NCI-H146 (cell line): Measurements from ENCODE around the gene NDUFS8.
A peak's percentile ranks its signal among the peaks of the same experiment; 100 is the strongest.

Source experiments
- DNase-seq: peaks from one replicate; lab custom pipeline; 2025; lab: John Stamatoyannopoulos, UW

Gene NDUFS8

DNA sequence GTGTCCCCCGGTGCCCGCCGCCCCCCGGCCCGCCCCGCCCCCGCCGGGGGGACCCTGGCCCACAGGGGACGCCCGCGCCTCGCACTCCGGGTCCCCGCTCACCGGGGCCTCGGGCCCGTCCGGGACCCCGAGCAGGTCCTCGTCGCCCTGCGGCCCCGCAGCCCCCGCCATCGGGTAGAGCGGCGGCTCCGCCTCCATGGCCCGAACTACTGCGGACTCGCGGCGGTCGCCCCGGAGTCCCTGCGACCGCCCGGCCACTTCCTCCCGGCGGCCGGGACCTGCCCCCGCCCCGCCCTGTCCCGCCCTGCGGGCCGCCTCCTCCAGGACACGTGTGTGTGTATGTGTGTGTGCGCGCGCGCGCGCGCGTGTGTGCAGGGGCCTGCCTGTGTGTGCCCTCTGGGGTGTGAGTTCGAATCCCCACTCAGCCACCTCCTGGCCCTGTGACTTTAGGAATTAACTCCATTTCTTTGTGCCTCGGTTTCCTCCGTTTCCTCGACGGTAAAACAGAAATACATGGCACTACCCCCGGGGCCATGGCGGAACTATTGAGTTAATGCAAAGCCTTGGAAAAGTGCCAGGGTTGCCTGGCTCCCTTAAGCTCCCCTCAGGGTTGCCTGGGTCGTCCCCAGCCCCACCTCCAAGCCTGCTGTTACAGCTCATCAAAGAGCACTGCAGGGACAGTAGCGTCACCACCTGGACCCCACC, 26.5 kb upstream of the NDUFS8 start, which contains the start of gene UNC93B1:
TSS of gene UNC93B1 (minus strand) at position 252 of the 705 bp plus-strand sequence. CDS start at position 198, 54 bp downstream.
- DNase-seq = peak; percentile 87

- peak; percentile 82 for DNase-seq
Observed at GRCh38 chr11:68004551-68005335, 25.7 kb upstream of the NDUFS8 start.

DNA sequence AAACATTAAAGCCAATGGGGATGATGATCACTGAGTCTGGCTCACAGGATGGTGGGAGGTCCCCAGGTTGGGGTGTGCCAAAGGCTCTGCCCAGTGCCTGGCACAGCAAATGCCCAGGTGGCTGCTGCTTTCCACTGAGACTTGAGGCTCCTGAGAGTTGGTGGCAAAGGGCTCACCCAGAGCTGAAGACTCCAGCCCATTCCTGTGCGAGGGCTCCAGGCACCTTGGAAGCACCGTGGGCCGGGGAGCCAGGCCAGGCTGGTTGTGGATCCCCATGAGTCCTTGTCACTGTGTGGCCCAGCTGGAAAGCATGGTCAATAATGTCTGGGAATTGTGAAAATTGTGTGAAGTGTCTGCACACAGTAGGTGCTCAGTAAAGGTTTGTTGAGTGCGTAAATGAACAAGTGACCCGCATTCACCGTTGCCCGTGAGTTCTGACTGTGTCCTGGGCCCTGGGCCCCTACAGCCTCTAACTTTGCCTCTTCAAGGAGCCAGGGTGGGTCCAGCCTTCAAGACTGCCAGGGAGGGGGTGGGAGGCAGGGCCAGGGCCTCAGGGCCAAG, 23.8 kb upstream of the NDUFS8 start:
- no peak for DNase-seq

GRCh38 chr11:68007498-68008380, 22.7 kb upstream of the NDUFS8 start:
- no peak for DNase-seq

- peak; percentile 56 for DNase-seq
Observed at GRCh38 chr11:68008381-68009337, 21.8 kb upstream of the NDUFS8 start.

- DNase-seq = no peak
Observed at GRCh38 chr11:68009391-68010089, 20.9 kb upstream of the NDUFS8 start.

- DNase-seq = no peak
Observed at GRCh38 chr11:68010090-68011041, 20.1 kb upstream of the NDUFS8 start, which contains the start of gene ALDH3B1. Gene ALDH3B1, plus strand, starts transcription at chr11:68010327. Its CDS starts 4,971 bp downstream, at chr11:68015298.

DNA sequence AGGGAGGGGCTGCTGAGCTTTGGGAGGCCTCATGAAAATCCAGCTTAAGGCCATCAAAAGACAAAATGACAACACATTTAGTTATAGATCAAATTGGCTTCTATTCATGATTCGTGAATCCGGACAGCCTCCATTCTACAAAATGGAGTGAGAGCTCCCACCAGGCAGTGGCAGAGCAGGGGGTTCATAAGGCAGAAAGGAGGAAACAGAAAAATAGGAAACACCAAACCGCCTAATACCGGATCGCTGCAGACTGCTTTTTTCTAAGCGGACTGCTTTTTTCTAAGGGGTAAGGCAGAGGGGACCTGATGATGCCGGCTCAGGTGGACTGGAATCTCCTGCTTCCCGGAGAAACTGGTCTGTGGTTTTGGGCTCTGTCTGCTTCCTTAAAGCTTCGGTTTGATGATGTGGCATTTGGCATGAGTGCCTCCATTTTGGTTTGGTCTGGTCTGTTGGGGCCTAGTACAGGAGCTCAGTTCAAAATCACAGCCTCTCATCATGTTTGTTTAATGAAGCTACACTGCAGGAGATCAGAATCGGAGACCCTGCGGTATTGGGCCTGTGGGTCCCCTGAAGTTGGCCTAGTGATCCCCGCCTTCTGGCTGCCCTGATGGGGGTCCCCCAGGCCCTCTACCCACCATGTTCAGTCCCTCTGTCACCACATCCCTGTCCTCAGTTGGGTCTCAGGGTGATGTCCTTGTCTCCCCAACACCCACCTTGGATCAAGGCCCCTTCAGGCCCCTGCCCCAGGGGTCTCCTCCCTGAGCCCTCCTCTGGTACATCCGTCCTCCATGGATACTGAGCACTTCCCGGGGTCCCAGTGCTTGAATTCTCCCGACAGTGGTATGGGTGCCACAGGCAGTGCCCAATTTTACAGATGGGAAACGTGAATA, 19.2 kb upstream of the NDUFS8 start:
- DNase-seq = no peak

GRCh38 chr11:68012044-68012842, 18.2 kb upstream of the NDUFS8 start:
- no peak for DNase-seq

DNA sequence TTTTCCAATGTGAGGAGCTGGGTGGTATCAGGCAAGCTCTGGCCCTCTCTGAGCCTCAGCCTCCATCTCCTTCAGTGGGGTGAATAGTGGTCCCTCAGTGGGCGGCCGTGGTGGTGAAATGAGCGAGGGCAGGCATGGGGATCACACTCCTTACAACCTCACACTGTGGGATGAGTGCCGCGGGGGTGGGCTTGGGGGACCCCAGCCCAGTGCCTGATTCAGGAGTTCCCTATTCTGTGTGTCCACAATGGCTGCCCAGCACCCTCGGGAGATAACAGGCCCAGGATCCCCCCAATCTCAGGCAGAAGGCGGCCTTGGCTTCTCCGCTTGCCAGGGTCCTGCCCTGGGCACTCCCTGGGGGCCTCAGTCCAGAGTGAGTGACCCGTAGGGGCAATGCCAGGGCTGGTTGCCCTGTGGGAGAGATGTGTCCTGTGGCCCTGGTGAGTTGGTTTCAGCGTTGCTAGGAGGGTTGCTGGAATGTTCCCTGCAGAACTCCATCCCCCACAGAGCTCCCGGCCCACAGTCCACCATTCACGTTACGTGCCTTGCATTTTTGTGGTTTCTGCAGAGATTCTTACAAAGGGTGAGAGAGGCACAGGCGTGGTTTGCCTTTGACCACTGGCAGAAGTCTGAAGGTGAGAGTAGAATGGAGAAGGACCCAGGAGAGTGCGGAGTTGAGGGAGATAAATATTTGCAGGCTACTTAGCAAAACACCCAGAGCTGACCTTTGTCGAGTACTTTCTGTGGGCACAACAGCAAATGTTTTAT, 17.5 kb upstream of the NDUFS8 start:
- DNase-seq = no peak

DNA sequence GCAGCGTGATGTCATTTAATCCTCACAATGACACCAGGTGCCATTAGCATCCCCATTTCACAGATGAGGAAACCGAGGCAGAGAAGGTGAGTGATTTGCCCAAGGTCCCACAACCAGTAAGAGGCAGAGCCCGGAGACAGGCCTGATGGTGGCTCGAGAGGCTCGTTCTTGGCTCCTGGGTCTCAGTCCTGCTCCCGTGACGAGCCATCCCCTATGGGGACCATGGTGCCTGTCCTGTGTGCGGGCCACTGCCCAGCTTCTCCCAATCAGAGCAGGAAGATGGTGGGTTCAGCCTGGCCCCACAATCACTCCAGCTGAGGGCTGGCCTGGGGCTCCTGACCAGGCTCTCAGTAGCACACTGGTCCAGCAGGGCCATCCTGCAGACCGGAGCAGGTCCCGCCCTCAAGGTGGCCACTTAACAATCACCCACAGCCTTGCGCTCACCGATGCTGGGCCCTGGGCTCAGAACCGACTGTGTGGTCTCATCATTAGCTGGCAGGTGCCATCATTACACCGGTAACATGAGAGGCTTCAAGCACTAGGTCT, 16.8 kb upstream of the NDUFS8 start:
- DNase-seq = no peak

GRCh38 chr11:68014157-68014946, 16.1 kb upstream of the NDUFS8 start:
- no peak for DNase-seq

DNA sequence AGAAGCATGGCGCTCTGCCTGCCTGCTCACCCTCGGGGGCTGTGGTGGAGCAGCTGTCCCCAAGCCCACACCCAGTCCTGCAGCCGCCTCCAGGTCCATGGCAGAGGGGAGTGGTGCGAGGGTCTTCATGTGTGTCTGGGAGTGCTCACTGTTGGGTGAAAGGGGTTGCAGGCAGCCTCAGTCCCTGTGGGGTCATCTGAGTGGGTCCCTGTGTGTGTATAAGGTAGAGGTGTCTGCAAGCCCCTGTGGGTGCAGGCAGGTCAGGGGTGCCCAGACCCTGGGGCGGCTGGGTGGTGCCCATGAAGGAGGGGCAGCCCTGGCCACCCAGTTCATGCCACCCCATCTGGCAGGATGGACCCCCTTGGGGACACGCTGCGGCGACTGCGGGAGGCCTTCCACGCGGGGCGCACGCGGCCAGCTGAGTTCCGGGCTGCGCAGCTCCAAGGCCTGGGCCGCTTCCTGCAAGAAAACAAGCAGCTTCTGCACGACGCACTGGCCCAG, 15.5 kb upstream of the NDUFS8 start:
- DNase-seq = no peak

- no peak for DNase-seq
Observed at GRCh38 chr11:68015467-68015866, 15.0 kb upstream of the NDUFS8 start.
